ENCODE measurements around the gene STUB1.
A peak's percentile ranks its signal among the peaks of the same experiment; 100 is the strongest.

Gene STUB1

DNA sequence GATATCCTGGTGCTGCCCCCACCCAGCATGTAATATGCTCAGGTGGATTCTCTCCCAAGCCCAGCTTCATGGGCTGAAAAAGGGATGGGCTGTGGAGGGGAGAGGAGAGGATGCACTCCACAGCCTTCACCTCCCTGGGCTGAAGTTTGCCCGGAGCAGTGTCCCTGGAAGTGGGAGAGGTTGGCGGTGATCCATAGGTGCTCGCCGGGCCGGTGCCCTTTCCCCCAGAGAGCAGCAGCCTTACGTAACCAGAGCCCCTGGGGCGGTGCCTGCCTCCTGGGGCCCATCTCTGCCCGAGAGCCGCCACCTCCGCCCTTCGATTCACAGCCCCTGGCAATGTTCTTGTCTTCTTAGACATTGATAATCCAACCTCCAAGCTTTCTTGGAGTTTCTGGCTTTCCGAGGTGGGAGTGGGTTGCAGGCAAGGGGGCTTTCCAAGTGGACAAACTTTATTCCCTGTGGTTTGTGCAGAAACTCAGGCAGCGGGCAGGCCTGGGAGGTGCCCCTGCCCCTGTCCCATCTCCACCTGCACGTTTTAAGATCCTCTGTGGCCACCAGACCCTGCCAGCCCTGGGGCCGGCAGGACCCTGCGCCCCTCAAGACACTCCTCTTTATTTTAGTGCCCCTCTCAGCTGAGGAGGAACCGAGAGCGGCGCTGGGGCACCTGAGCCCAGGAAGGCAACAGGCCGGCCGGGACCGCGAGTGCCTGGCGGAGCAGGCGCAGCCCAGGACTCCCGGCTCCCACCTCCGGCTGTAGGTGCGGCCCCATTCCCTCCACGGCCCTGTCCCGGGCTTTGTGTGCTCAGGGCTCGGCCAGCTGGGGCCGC, 34.1 kb upstream of the STUB1 start:
- DNase-seq = no peak

DNA sequence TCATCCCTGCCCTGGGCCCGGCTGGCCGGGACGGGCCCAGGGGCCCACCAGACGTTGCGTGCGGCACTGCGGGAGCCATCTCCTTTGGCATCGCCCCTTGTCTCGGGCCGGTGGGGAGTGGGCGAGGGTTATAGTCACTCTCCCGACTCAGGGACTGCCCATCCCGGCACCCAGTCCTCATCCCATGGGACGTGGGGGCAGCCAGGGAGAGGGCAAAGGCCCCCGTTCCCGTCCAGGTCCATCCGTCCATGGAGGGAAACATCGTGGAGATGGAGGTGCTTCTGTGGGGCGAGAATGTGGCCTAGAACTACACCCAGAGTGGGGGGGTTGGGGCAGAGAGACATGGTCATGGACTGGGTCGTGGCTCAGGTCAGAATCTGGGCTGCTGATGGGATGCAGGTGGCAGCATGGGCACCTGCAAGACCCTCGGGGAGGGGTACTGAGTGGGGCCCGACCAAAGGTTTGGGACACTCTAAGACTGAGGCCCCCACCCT, 33.5 kb upstream of the STUB1 start:
- DNase-seq = no peak

DNA sequence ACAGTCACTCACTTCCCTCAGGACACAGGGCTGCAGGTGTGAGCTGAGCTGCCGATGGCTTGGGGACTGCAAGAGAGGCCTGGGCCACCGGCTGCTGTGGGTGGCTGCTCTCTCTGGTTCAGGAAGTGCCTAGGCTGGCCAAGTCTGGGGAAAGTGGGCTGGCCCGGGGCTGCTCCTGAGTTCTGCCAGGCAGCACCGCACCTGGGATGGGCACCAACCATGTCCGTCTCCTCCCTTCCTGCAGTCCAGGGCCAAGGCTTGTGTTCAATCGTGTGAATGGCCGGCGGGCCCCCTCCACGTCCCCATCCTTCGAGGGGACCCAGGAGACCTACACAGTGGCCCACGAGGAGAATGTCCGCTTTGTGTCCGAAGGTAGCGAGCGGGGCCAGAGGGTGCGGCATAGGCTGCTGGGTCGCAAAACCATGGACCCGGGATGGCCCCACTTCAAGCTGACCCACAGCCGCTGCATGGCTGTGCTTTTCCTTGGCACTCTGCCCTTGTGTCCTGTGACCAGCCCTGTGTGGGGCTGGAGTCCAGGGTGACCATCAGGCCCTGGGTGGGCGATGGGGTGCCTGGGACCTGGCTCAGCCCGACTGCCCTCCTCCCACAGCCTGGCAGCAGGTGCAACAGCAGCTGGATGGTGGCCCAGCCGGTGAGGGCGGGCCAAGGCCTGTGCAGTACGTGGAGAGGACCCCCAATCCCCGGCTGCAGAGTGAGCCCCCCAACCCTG, 32.9 kb upstream of the STUB1 start:
- no peak for DNase-seq

DNA sequence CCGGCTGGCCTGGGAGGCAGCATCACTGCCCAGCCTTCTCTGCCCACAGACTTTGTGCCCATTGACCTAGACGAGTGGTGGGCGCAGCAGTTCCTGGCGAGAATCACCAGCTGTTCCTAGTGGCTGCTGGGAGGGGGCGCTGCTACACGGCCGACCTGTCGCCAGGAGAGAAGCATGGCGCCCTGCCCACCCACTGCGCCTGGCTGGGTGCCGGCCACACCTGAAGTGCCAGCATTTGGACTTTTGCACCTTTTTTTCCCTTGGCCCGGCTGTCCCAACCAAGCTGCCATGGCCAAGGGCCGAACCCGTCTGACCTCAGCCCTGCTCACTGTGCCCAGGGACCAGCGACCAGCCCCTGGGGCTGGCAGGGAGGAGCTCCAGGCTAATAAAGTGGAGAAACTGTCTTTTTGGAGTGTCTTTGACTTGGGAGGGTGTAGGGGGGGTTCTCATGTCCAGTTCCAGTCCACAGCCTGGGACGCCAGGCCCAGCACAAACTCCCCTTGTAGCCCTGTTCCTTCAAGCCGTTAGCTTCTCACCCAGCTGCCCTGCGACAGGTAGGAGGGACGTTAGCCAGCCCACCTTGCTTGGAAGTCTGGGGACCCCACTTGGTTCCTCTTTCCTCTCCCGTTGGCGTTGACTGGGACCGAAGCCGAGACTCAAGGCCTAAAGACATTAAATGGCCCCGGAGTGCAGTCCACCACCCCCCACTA, 32.0 kb upstream of the STUB1 start:
- DNase-seq = peak; percentile 74

DNA sequence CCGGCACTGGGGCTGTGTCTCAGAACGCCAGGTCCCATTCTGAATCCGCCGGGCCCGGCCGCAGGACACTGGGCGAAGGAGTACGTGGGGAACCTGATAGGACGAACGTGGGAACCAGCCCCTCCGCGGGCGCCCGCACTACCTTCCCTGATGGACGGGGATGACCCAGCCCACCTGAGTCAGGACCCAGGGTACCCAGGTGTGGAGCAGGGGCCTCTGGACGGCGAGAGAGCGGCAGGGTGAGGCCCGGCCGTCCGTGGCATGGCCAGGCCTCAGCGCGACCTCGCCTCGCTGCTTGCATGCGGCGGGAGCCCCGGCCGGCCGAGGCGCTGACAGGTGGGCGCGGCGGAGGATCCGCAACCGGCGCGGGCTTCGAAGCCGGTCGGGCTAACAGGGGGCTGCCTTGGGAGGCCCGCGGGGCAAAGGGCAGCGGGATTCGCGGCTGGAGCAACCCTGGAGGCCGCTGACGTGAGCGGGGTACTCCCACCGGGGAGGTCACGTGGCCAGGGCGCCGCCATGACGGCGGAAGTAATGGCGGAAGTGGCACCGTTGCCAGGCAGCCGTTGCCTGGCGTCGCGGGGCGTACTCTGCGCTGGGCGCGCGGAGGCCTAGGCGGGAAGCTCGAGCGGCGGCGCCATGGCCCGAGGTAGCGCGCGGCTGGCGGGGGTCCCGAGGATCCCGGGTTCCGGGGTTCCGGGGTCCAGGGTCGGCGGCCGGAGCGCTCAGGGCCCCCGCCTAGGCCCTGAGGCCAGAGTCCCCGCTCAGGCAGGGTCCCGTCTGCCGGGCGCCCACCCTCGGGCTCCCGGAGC, 31.2 kb upstream of the STUB1 start, which contains the start of gene WDR90:
WDR90 (plus strand) TSS at position 585 of the 809 bp plus-strand sequence; CDS start at position 637, 52 bp downstream.
- peak; percentile 95 for DNase-seq

DNA sequence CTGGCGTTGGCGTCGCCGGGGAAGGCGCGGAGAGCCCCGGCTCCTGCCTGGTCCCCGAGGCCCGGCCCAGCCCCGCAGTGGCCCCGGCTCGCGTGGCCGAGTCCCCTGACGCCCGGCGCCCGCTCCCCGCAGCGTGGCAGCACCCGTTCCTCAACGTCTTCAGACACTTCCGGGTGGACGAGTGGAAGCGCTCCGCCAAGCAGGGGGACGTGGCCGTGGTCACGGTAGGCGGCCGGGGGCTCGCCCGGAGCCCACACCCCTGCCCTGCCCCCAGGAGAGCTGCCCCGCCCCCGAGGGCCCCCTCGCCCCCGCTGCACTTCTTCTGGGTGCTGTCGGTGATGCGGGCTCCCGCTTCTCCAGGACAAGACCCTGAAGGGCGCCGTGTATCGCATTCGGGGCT, 30.6 kb upstream of the STUB1 start:
- DNase-seq = peak; percentile 40

DNA sequence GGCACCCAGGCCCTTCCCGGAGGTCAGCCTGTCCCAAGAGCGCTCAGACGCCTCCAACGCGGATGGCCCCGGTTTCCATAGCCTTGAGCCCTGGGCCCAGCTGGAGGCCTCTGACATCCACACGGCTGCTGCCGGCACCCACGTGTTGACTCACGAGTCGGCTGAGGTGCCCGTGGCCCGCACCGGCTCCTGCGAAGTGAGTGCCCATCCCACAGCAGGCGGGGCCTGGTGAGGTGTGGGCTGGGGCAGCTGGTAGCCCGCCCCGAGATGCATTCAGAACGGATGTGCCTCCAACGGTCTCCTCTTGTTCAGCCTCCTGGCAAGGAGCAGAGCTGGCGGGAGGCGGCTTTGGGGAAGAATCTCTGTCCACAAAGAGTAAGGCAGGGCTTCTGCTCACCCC, 28.4 kb upstream of the STUB1 start:
- no peak for DNase-seq

DNA sequence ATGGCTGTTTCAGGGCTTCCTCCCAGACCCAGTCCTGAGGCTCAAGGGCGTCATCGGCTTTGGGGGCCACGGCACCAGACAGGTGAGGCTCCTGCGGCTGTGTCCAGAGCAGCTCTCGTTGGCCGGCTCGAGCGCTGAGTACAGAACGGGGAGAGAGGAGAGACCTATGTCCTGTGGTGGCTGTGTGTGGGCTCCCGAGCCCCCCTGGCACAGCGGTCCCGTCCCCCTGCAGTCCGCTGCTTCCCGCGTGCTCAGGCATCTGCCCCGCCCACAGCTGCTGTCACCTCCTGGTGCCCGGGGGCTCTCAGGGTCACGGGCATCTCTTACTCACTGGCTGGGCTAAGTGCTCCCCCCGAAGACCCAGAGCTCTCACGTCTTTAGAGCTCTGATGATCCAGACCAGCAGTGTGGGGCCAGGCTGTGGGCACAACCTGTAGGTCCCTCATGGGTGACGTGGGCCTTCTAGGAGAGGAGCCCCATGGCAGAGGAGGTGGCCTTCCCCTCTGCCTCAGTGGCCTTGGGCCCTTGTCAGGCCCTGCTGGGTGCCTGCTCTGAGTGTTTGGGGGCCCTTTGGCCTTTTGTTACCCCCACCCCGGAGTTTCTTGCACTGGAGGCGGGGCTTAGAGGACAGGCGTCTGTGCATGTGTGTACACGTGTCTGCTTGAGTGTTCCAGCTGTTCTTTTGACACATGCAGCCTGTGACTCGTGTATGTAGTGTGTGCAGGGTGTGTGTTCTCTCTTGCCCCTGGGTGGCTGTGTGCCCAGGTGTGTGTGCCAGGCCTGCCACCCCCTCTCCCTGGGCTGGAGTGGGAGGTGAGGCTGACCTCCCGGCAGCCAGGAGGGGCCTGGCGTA, 27.5 kb upstream of the STUB1 start:
- no peak for DNase-seq

DNA sequence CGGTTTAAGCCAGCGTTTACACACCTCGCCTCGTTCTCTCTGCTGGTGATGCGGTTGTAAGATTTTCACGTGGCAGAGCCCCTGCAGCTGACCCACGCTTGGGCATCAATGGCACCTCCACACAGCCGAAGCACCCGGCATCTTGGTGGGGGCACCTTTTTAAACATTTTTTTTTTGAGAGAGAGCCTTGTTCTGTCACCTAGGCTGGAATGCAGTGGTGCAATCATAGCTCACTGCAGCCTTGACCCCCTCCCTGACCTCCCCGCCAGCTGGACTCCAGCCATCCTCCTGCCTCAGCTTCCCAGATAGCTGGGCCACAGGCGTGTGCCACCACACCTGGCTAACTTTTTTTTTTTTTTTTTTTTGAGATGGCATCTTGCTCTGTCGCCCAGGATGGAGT, 26.2 kb upstream of the STUB1 start:
- no peak for DNase-seq

DNA sequence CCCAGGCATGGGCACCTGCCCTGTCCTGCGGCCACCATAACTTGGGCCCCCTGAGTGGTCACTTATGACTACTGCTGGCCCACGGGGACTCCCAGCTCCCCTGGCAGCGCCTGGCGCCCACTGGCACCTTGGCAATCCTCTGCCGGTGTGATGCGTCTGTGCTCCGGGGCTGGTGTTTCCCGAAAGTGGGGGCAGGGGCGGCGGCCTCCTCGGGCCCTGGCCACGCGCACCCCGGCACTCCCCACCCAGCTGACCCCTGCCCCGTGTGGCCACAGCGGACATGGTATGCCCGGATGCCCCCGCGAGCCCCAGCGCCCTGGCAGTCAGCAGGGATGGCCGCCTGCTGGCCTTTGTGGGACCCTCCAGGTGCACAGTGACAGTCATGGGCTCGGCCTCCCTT, 22.7 kb upstream of the STUB1 start:
- no peak for DNase-seq

DNA sequence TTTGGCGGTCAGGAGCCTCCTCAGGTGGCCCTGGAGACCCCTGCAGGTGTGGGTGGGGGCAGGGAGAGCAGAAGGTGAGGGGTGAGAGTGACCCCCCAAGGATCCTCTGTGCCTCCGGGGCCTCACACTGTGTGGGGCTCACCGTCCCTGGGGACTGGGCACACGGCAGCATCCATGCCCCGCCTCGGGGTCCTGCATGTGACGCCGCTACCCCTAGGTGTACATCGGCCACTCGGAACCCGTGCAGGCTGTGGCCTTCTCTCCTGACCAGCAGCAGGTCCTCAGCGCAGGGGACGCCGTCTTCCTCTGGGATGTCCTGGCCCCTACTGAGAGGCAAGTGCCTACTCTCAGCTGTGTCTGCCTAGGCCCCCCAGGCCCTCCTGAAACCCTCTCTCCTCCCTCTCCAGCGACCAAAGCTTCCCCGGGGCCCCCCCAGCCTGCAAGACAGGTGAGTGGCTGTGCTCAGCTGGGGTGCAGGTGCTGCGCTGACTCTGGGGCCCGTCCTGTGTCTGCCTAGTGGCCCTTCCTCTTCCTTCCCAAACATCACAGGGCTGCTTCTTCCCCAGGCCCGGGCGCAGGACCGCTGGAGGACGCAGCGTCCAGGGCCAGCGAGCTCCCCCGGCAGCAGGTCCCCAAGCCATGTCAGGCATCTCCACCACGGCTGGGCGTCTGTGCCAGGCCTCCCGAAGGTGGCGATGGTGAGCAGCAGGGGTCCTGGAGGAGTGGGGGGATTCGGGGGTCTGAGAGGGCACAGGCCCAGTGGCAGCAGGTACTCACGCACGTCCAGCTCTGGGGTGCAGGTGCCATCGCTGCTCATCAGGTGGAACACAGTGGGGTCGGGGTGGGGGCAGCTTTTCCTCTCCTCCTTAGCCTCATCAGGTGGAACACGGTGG, 21.3 kb upstream of the STUB1 start:
- no peak for DNase-seq

DNA sequence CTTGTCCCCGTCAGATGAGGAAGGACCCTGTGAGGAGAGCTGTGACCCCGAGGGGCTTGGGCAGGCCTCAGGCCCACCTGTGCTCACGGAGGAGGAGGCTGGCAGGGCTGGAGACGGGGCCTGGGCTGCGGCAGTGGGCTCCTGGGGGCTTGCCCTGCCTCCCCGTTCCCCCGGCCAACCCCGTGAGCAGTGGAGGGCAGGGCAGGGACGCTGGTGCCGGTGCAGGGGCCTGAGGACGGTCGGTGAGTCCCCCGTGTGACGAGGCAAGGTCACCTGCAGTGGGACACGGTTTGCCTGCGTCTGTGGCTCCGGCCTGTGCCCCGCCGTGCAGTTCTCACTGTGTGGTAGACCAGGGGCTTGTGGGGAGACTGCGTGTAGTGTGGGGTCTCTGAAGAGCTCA, 20.6 kb upstream of the STUB1 start:
- DNase-seq = no peak

DNA sequence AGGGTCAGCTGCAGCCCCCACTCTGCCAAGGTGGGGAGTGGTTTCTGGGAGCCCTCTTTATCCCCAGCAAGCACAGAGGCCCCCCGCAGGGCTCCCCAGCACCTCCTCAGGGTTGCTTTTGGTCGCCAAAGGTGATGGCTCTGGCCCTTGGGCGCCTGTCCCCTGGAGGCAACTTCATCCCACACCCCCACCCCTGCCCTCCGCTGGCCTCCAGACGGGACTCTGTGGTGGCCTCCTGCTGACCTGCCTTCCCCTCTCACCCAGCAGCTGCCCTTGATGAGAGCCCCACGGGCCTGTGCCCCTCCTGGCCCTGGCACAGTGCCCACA, 20.1 kb upstream of the STUB1 start:
- DNase-seq = no peak

DNA sequence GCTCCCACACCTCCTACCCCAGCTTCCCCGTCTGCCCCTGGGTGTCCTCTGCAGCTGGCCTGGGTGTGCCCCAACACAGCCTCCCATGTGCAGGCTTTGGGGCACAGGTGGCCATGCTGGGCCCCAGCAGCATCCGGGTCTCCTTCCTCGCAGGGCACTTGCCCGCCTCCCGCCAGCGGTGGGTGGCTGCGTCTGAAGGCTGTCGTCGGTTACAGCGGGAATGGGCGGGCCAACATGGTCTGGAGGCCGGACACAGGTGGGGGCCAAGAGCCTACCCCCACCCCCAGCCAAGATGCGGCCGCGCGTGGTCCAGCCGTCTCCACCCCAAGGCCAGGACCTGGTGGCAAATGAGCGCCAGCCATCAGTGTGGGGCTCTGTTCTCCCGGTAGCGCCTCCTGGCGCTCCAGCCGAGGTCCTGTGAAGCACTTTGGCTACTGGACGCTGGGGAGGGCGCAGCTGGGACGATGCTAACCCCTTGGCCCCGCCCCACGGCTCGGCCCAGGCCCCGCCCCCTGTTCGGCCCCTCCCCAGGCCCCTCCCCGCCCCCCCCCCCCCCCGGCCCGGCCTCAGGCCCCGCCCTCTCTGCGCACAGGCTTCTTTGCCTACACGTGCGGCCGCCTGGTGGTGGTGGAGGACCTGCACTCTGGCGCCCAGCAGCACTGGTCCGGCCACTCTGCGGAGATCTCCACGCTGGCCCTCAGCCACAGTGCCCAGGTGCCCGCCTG, 19.6 kb upstream of the STUB1 start:
- peak; percentile 80 for DNase-seq

DNA sequence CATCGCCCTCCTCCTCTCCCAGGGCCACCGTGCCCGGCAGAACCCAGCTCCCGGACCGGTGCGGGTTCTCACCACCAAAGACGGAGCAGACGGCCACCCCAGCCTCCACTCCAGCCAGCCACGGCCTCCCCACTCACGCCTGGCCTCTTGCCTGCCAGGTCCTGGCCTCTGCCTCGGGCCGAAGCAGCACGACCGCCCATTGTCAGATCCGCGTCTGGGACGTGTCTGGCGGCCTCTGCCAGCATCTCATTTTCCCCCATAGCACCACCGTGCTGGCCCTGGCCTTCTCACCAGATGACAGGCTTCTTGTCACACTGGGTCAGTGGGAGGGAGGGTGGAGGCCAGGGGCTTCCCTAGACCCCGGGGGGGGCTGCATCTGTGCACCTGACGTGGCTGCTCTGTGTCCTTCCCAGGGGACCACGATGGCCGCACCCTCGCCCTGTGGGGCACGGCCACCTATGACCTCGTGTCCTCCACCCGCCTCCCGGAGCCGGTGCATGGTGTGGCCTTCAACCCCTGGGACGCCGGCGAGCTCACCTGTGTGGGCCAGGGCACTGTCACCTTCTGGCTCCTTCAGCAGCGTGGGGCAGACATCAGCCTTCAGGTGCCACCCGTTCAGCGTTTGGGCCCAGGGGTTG, 18.9 kb upstream of the STUB1 start:
- no peak for DNase-seq

DNA sequence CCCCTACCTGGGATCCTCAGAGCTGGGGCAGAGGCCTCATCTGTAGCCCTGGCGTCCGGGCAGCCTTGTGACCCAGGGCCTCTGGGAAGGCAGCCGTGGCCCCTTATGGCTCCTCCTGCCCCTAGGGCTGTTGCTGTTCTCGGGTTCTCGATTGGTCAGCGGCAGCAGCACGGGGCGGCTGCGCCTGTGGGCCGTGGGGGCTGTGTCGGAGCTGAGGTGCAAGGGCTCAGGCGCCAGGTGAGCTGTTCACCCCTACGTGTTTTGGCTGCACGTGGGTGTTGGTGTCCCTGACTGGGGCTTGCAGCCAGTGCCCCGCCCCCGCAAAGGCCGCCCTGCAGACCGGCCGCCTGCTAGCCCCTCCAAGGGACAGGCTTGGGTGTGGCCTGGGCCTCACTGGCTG, 18.1 kb upstream of the STUB1 start:
- no peak for DNase-seq

DNA sequence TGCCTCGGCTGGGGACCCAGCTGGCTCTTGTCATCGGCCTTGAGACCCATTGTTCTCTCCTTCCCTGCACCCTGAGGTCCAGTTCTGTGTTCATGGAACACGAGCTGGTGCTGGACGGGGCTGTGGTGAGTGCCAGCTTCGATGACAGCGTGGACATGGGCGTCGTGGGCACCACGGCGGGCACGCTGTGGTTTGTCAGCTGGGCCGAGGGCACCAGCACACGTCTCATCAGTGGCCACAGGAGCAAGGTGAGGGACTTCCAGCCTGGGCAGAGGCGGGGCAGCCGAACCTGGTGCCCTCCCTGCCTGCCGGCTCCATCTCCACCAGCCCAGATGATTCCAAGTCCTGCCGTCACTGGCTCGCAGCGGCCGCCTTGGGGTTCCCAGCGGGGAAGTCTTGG, 17.6 kb upstream of the STUB1 start:
- no peak for DNase-seq

DNA sequence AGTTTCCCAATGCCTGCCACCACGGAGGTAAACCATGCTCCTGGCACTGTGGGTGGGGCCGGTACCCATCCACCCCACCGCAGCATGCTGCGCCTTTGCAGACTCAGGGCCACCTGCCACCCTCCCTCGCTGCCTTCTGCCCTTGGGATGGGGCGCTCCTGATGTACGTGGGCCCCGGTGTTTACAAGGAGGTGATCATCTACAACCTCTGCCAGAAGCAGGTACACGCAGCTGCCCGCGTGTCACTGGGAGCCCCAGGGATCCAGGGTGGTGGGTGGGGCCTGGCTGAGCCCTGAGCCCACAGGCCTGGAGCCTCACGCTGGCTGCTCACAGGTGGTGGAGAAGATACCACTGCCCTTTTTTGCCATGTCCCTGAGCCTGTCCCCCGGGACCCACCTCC, 13.6 kb upstream of the STUB1 start:
- DNase-seq = no peak

DNA sequence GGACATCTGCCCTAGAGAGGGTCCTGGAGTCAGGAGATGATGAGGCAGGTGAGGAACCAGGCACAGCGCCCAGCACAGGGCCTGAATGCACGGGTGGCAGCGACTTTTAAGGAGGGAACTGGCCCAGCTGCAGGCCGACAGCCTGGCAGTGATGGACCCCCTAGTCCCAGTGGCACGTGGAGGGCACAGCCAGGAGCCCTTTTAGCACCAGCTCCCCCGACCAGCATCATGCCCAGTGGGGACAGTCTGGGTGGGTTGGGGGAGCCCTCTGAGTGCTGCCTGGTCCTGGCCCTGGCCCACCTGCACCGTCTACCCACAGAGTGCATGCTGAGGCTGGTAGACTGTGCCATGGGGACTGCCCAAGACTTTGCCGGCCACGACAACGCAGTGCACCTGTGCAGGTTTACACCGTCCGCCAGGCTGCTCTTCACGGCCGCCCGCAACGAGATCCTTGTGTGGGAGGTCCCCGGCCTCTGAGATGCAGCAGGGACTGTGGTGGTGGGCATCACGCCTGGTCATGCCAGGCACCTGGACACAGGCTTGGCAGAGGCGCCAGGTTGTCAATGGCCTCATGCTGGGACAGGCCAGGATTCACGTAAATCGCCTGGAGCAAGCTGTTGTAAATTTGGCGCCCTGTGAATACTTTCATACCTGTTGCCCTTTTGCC, 13.0 kb upstream of the STUB1 start:
- DNase-seq = no peak

Data from stimulated activated CD8-positive, alpha-beta memory T cell treated with anti-CD3 and anti-CD28 coated beads, Interleukin-4, amount 100 ng/mL, for 48 hours (primary cell).